GM18873 (cell line): ENCODE data around the gene WBP2NL.

Experiments
- ATAC-seq: cut with Tn5 transposase; IDR thresholded peaks from one replicate; pipeline ENCODE4 v1.9.1; 2021; ENCODE audit warnings: mild to moderate bottlenecking, moderate library complexity, moderate number of reproducible peaks; ENCODE audit not compliant: unreplicated experiment, low FRiP score

WBP2NL gene

DNA sequence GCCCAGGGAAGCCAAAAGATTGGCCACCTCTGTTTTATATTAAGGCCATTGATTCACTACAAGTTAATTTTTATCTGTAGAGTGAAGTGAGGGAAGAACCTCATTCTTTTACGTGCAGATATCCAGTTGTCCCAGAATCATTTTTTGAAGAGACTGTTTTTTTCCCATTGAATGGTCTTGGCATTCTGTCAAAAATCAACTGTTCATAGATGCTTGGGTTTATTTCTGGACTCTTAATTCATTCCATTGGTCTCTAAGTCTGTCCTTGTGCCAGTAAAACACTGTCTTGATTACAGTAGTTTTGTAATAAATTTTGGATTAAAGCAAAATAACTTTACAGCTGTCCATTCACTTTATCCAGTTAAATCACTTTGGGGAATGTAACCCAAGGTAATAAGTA lies 26.8 kb downstream of the WBP2NL start:
- no peak for ATAC-seq

DNA sequence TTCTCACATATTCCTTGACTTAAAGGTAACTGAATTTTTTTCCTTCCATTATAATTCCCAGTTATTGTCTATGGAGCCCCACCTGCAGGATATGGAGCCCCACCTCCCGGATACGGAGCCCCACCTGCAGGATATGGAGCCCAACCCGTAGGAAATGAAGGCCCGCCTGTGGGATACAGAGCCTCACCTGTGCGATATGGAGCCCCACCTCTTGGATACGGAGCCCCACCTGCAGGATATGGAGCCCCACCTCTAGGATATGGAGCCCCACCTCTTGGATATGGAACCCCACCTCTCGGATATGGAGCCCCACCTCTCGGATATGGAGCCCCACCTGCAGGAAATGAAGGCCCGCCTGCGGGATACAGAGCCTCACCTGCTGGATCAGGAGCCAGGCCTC lies 28.1 kb downstream of the WBP2NL start:
- ATAC-seq = no peak

DNA sequence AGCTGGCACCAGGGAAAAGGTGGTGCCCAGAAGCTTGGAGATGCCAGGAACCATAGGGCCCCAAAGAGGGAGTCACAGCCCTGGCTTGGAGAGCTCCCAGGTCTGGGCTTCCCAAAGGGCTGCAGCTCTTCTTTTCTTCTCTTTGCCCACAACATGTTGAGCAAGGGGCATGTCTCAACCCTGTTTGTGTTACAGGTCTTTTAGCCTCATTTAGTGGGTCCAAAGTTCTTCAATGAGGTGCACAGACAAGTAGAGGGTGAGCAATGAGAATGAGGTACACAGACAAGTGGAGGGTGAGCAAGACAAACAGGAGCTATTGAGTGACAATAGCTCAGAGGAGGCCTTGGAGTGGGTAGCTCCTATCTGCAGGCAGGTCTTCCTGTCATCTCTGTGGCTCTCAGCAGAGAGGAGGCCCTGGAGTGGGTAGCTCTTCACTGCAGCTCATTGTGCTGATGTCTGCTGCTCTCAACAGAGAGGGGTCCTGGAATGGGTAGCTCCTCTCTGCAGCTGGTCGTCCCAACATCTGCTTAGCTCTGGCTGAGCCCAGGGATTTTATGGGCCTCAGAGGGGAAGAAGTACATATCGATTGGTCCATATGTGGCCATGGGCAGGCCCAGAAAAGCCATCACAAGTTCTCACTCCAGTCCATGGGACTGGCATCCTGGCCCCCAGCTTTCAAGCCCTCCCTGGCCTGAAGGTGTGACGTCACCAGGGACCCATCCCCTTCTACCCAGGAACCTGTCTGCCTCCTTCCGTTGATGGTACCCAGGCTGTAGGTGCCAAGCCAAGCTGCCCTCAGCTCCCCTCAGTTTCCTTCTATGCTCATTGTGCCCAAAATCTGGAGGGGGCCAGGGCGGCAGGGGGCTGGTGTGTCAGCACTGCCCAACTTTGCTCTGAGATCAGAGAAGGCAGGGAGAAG lies 34.9 kb downstream of the WBP2NL start:
- no peak for ATAC-seq

DNA sequence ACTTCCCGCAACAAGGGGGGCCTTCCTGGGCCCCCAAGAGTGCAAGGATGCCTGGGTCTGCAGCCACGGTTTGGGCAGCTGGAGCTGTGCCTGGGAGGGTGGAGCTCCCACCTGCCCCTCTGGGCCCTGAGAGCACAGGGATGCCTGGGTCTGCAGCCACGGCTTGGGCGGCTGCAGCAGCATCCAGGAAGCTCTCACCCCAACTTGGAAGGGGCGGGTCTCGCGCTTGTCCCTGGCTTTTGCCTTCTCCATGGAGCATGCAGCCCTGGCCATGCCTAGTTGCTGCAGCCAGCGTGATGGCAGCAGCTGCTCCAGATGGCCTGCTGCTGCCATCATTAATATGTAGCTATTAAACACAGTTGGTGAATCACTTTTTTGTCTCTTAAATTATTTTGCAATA lies 36.7 kb downstream of the WBP2NL start:
- no peak for ATAC-seq

GRCh38 chr22:42039271-42039670 lies 40.7 kb downstream of the WBP2NL start:
- ATAC-seq = no peak

GRCh38 chr22:42041784-42042183 lies 43.2 kb downstream of the WBP2NL start:
- ATAC-seq = no peak

DNA sequence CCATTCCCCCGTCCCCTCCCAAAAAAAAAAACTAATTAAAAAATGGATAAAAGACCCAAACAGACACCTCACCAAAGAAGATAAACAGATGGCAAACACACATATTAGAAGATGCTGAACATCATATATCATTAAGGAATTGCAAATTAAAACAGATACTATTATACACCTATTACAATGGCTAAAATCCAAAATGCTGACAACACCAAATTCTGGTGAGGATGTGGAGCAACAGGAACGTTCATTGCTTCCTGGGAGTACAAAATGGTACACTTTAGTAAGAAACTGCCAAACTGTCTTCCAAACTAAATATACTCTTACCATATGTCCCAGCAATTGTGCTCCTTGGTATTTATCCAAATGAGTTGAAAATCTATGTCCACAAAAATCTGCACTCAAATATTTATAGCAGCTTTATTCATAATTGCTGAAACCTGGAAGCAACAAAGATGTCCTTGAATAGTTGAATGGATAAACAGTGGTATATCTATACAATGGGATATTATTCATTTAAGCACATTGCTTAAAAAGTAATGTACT lies 52.1 kb downstream of the WBP2NL start:
- ATAC-seq = no peak

- ATAC-seq = no peak
Measured at GRCh38 chr22:42052765-42053164, 54.2 kb downstream of the WBP2NL start.

DNA sequence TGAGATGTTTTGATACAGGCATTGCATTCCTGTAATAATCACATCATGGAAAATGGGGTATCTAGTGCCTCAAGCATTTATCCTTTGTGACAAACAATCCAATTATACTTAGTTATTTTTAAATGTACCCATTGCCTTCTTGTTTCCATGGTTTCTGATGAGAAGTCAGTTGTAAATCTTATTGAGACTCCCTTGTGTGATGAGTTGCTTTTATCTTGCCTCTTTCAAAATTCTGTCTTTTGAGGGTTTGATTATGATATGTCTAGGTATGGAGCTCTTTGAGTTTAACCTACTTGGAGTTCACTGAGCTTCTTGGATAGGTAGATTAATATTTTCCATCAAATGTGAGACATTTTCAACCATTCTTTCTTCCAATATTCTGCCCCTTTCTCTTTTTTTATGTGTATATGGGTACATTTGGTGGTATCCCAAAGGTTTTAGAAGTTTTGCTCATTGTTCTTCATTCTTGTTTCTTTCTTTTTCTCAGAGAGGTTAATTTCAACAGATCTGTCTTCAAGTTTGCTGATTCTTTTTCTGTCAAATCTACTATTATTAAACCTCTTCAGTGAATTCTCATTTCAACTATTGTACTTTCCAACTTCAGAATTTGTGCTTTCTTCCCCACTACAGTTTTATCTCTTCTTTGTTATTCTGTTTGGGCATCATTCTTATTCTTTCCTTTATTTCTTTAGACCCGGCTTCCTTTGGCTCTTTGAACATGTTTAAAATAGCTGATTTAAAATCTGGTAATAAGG lies 58.3 kb downstream of the WBP2NL start:
- no peak for ATAC-seq

GRCh38 chr22:42060489-42060888 lies 61.9 kb downstream of the WBP2NL start:
- no peak for ATAC-seq

GRCh38 chr22:42061041-42061440 lies 62.5 kb downstream of the WBP2NL start:
- ATAC-seq = no peak

- no peak for ATAC-seq
Measured at GRCh38 chr22:42062506-42063170, 64.0 kb downstream of the WBP2NL start.

GRCh38 chr22:42064629-42065028 lies 66.0 kb downstream of the WBP2NL start:
- ATAC-seq = no peak

DNA sequence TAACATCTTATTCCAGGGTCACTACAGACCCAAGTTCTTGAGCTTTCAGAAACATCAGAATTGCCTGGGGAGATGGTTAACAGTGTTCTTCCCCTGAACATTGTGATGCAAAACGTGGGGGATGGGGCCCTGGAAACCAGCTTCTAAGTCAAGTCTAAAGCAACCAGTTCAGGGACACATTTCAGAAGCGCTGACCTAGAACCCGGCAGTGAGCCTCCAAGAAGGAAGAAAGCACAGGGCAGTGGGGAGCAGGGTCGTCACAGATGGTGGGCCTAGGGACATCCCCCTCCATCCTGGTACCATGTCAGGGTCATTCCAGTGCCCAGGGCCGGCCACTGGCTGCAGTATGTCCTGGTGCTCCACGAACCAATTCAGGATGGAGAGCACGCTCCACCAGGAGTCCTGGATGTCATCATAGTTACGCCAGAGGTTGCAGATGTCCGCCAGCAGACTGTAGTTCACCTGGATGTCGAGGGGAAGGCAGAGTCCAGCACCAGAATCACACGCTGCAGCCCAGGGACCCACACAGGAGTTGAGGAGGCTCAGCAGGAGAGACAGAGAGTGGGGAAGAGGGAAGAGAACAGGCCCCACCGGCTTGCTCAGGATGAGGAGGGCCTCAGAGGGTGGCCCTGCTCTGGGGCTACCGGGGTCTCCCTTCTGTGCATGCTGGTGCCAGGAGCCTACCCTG lies 67.0 kb downstream of the WBP2NL start:
- ATAC-seq = no peak

GRCh38 chr22:42066126-42066761 lies 67.7 kb downstream of the WBP2NL start:
- ATAC-seq = no peak

GRCh38 chr22:42066937-42067336 lies 68.3 kb downstream of the WBP2NL start:
- no peak for ATAC-seq

DNA sequence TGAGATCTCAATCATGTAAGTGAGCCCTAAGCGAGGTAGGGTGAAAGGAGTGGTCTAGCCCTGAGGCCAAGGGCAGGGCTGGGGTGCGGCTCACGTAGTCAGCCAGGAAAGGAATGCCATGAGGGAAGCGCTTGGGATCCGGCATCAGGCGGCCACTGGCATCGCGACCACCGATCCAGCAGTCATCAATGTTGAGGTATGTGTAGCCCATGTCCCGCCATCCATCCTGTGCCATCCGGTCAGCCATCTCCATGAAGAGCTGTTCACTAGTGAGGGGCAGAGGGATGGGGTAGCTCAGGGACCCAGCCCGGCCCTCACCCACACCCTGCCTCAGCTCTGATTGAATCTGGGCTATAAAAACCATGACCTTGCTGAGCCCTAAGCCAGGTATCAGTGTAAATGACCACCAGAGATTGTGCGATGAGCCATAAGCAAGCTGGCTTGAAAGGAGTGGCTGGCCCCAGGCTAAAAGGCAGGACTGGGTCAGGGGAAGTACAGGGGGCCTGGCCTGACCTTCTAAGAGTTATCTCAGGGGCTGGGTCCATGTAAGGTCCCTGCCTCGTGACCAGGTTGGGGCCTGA lies 69.2 kb downstream of the WBP2NL start:
- ATAC-seq = no peak

DNA sequence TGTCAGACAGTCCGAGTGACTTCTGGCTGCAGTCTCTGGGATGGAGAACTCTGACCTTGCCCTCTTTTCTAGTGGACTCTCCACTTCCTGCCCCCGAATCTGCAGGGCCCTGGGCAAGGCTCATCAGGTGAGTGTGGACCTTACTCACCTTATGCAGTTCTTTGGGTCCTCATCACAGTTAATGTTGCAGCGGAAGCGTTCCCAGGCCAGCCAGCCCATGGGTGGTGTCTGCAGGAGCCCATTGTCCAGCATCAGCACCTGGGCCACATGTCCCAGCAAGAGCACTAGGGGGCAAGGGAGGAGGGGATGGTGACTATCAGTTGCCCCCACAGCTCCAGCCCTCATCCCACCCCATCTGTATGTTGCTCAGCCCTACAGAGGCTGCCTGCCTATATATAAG lies 69.7 kb downstream of the WBP2NL start:
- no peak for ATAC-seq

DNA sequence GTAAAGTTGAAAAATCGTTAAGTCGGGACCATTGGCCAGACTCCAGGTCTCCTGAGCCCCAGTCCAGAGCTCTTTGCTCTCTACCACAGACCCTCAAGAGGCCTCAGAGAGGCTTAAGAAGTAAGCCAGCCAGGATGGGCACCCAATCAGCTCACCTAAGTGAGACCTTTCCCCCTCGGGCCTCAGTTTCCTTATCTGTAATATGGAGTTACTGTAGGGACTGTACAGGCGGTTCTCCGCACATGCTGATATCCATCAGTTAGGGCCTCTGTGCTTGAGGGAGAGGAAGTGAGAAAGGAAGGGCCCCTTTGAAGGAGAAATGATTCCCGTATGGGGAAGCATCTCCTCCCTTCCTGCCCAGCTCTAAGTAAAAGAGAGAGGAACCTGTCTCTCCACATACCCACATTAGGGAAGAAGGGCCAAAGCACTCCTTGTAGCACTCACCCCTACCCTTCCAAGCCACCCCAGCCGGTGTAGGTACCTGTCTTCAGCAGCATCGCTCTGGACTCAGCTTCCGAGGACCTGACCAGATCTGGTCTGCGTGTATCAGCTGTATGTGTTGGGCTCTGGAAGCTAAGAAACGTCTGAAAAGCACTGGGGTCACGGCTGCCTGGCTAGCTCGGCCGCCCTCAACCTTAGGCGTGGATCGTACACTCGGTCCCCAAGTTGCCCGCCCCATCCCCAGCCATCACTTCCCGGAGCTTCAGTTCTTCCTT lies 71.4 kb downstream of the WBP2NL start:
- ATAC-seq = no peak
